Sigmoid colon (tissue), 7 donors: ENCODE results near the gene COL4A2. TPM values are rescaled to one million over a fixed set of nuclear protein-coding genes. Genes with fewer than 3 reads are reported as not detected.

Source experiments
- DNase-seq: peaks from one replicate; pipeline ENCODE4 v3.0.0-alpha.2; 2019
- H3K27ac ChIP-seq, 4 donors: fragments of 200-600 bp; sonication (generic); one replicate each; pipeline ENCODE4 v1.5.1; 2016 to 2019; ENCODE audit warnings: mild to moderate bottlenecking in 1 of 4
- H3K27me3 ChIP-seq, 3 donors: fragments of 200-600 bp; sonication (generic); one replicate each; pipeline ENCODE4 v1.5.1; 2019; ENCODE audit warnings: mild to moderate bottlenecking in 1 of 3
- H3K36me3 ChIP-seq, 4 donors: fragments of 200-600 bp; sonication (generic); one replicate each; pipeline ENCODE4 v1.5.1; 2016 to 2019
- H3K4me1 ChIP-seq, 4 donors: fragments of 200-600 bp; sonication (generic); one replicate each; pipeline ENCODE4 v1.5.1; 2017 to 2019
- H3K4me3 ChIP-seq, 4 donors: fragments of 200-600 bp; sonication (generic); one replicate each; pipeline ENCODE4 v1.5.1; 2017 to 2019; ENCODE audit warnings: mild to moderate bottlenecking in 2 of 4, moderate library complexity in 1 of 4
- H3K9me3 ChIP-seq, 4 donors: fragments of 200-600 bp in 3 of 4; sonication (generic) in 3 of 4; one replicate each; pipeline versions ENCODE4 v1.5.1 to v1.6.1; 2013 to 2019
- CTCF ChIP-seq, 4 experiments: fragments of 450-650 bp in 3 of 4; fragments of 200-600 bp in 1 of 4; IDR thresholded peaks; one replicate each; pipeline ENCODE4 v1.5.1; 2016 to 2019; ENCODE audit warnings: antibody characterized with exemption in 4 of 4, mild to moderate bottlenecking in 3 of 4, moderate library complexity in 2 of 4
- EP300 ChIP-seq, 4 donors: sonication (generic); formaldehyde crosslinking; IDR thresholded peaks; one replicate each; pipeline ENCODE4 v1.6.1; 2017; ENCODE audit warnings: antibody characterized with exemption in 4 of 4
- POLR2A ChIP-seq, 2 donors: fragments of 450-650 bp; IDR thresholded peaks; one replicate each; pipeline ENCODE4 v1.6.1; 2016; ENCODE audit warnings: antibody characterized with exemption in 2 of 2, mild to moderate bottlenecking in 2 of 2, moderate library complexity in 2 of 2
- POLR2AphosphoS5 ChIP-seq, 4 donors: sonication (generic); formaldehyde crosslinking; IDR thresholded peaks; one replicate each; pipeline ENCODE4 v1.6.1; 2017; ENCODE audit warnings: antibody characterized with exemption in 4 of 4
- WGBS, 2 donors: extraction: QIAGEN DNeasy Blood & Tissue Kit; methylation state at CpG; one replicate each; pipeline ENCODE4 v1.1.7; 2013; 5-methylcytosine and 5-hydroxymethylcytosine counted together
- intact Hi-C: fragments of 100-400 bp; cut with DNase I; formaldehyde crosslinking; loops from one replicate; pipeline ENCODE4 v1.15.1; 2023
- polyA plus RNA-seq, 3 donors: library from polyadenylated mRNA; stranded (reverse); fragments of 200-250 nt; gene quantifications; one replicate each; pipeline ENCODE4 v1.2.3, GENCODE V29; 2013
- total RNA-seq, 4 donors: library from RNA; depleted of rRNA; stranded (reverse); fragments of >200 nt; gene quantifications; one replicate each; pipeline ENCODE4 v1.1.0, GENCODE V29; 2016
- donor health status: healthy with polysubstance abuse.
- donor health status: Bipolar disorder and iron deficiency.
- donor health status: healthy.

Gene COL4A2
- total and polyA plus RNA-seq, 7 donors, result 24.0 to 1,039 (median 306) TPM

- no peak for DNase-seq
- H3K36me3 ChIP-seq, result peaks cover 32 to 90% (median 52%) of the 10 kb centered on the region in 4 donors
- peaks cover 0 to 58% (median 31%) of the 10 kb centered on the region in 4 donors for H3K4me1 ChIP-seq
- no peak for TF ChIP-seq POLR2AphosphoS5 (IDR thresholded peaks at IDR 0.05)
- TF ChIP-seq EP300 (IDR thresholded peaks at IDR 0.05), result no peak
- TF ChIP-seq POLR2A (IDR thresholded peaks at IDR 0.05), result no peak
- TF ChIP-seq CTCF (IDR thresholded peaks at IDR 0.05), result no peak
- WGBS, 2 donors, result 88 to 90% methylated on average over 3 of the region's 3 CpGs
- no peaks in the 10 kb centered on the region for H3K9me3 ChIP-seq
- H3K27me3 ChIP-seq, result no peaks in the 10 kb centered on the region
- no peak overlapping the region for H3K4me3 ChIP-seq
- intact Hi-C loops, result loop anchor here (5.0 kb wide), 1 partner anchor 215 kb away; no protein-coding TSS in a partner anchor
- H3K27ac ChIP-seq, result peak overlapping the region; percentile 51 to 98 (median 70)
These were observed 125.4 kb downstream of the COL4A2 start for GRCh38 chr13:110432522-110432921.

GRCh38 chr13:110433014-110433413 is 125.9 kb downstream of the COL4A2 start:
- H3K36me3 ChIP-seq, result peaks cover 32 to 95% (median 56%) of the 10 kb centered on the region in 4 donors
- H3K27me3 ChIP-seq, result no peaks in the 10 kb centered on the region
- peak overlapping the region; percentile 51 to 98 (median 70) for H3K27ac ChIP-seq
- TF ChIP-seq POLR2A (IDR thresholded peaks at IDR 0.05), result no peak
- TF ChIP-seq CTCF (IDR thresholded peaks at IDR 0.05), result no peak
- TF ChIP-seq EP300 (IDR thresholded peaks at IDR 0.05), result no peak
- TF ChIP-seq POLR2AphosphoS5 (IDR thresholded peaks at IDR 0.05), result peak in 3 of 4 donors; percentile 18 to 44 (median 41)
- no peak overlapping the region for H3K4me3 ChIP-seq
- peak; percentile 83 for DNase-seq
- intact Hi-C loops, result loop anchor here (5.0 kb wide), 1 partner anchor 216 kb away; no protein-coding TSS in a partner anchor
- WGBS, 2 donors, result 78 to 89% methylated on average over 14 of the region's 14 CpGs
- peaks cover 0 to 53% (median 26%) of the 10 kb centered on the region in 4 donors for H3K4me1 ChIP-seq
- no peaks in the 10 kb centered on the region for H3K9me3 ChIP-seq

- no peak for DNase-seq
- WGBS, 2 donors, result 94 to 95% methylated on average over 9 of the region's 9 CpGs
- peaks cover 0 to 46% (median 20%) of the 10 kb centered on the region in 4 donors for H3K4me1 ChIP-seq
- H3K36me3 ChIP-seq, result peaks cover 38 to 96% (median 65%) of the 10 kb centered on the region in 4 donors
- no peak for TF ChIP-seq POLR2A (IDR thresholded peaks at IDR 0.05)
- TF ChIP-seq POLR2AphosphoS5 (IDR thresholded peaks at IDR 0.05), result peak in 1 of 4 donors; percentile 22
- no peak for TF ChIP-seq CTCF (IDR thresholded peaks at IDR 0.05)
- no peak for TF ChIP-seq EP300 (IDR thresholded peaks at IDR 0.05)
- H3K27ac ChIP-seq, result peak overlapping the region in 3 of 4 donors; percentile 7 to 98 (median 28)
- H3K9me3 ChIP-seq, result no peaks in the 10 kb centered on the region
- no peaks in the 10 kb centered on the region for H3K27me3 ChIP-seq
- intact Hi-C loops, result loop anchor here (5.0 kb wide), 1 partner anchor 217 kb away; no protein-coding TSS in a partner anchor
- no peak overlapping the region for H3K4me3 ChIP-seq
These were observed 127.5 kb downstream of the COL4A2 start for GRCh38 chr13:110434629-110435028.

- intact Hi-C loops, result no loop called here
- Histone ChIP-seq H3K4me3 (no peak overlapping the region), H3K4me1 (peaks cover 0 to 46% (median 20%) of the 10 kb centered on the region in 4 donors), H3K9me3 (no peaks in the 10 kb centered on the region), H3K27me3 (no peaks in the 10 kb centered on the region), H3K27ac (peak overlapping the region in 1 of 4 donors; percentile 98), H3K36me3 (peaks cover 36 to 96% (median 63%) of the 10 kb centered on the region in 4 donors)
- WGBS, 2 donors, result 93 to 96% methylated on average over 5 of the region's 5 CpGs
- TF ChIP-seq CTCF (IDR thresholded peaks at IDR 0.05), result no peak
- TF ChIP-seq EP300 (IDR thresholded peaks at IDR 0.05), result no peak
- TF ChIP-seq POLR2A (IDR thresholded peaks at IDR 0.05), result no peak
- no peak for TF ChIP-seq POLR2AphosphoS5 (IDR thresholded peaks at IDR 0.05)
- DNase-seq, result no peak
These were observed 128.2 kb downstream of the COL4A2 start for GRCh38 chr13:110435331-110435730.
